Inflammatory macrophage (primary cell): Measurements from ENCODE around the gene XRCC1.
"Not testable (repeated sequence)": the region's sequence is repeated elsewhere in the genome, so short reads cannot be mapped to it uniquely, and the experiment has no call there.

Experiments
- DNase-seq, 2 donors: peaks; one replicate each; pipeline ENCODE4 v3.0.0-alpha.2; 2020 to 2022

XRCC1 gene

GRCh38 chr19:43574424-43575155 is 737 bp downstream of the XRCC1 start:
- DNase-seq = no peak

GRCh38 chr19:43572171-43572588 is 3.1 kb downstream of the XRCC1 start:
- peak; percentile 37 to 46 for DNase-seq

- DNase-seq = no peak
These were observed 5.0 kb downstream of the XRCC1 start for GRCh38 chr19:43570174-43570791.

DNA sequence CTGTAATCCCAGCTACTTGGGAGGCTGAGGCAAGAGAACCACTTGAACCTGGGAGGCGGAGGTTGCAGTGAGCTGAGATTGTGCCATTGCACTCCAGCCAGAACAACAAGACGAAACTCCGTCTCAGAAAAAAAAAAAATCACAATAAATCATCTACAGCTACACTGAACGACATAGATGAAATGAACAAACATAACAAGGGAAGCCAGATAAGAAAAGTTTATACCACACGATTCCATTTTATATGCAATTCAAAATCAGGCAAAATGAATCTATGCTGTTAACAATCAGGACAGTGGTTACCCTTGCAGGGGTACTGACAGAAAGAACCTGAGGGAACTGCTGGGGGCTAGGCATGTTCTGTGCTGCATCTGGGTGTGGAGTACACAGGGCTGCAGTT is 5.7 kb downstream of the XRCC1 start:
- no peak for DNase-seq

- no peak for DNase-seq
These were observed 10.5 kb downstream of the XRCC1 start for GRCh38 chr19:43564800-43565199.

DNA sequence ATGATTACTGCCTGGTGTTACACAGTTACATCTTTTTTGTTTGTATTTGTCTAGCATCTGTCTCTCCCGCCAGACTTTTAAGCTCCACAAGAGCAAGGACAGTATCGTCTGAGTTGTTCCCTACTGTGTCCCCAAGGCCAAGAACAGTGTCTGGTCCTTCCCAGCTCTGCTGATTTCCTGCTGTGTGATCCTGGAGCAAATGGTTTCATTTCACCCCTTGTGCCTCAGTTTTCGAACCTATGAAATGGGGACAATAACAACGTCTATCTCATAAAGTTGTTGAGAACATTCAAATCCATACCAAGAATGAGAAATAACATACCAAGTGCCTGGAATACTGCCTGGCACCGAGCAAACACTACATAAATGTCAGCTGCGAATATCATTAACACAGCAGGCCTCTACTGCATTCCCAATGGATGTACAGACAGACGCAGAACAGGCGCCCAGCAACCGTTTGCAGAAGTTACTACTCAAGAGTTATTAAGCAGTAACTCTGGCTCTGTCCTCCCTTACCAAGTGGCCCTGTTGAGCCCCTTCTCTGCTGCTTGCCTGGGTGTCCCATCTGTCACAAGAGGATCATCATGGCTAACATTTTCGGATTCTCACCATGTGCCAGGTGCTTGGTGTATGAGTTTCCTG is 11.4 kb downstream of the XRCC1 start:
- peak in 1 of 2 donors; percentile 20 for DNase-seq

DNA sequence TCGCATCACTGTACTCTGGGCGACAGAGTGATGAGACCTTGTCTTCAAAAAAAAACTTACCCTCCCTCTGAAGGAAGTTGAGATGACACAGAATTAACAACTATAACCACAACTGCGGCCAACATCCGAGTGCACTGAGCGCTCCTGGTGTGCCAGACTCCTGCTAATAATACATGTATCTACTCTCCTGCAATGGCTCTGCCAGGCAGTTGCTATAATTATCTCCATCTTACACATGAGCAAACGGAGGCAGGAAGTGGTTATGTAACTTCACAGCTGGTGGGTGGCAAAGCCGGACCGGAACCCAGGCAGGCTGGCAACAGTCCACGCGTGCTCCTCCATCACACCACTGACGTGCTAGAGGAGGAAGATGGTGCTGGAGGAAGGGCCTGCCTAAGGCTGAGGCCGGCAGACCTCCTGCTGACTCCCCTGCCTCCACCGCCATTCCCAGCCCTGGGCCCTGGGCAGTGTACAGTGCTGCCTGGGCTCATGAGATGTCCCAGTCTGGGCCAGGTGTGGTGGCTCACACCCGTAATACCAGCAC is 12.6 kb downstream of the XRCC1 start:
- DNase-seq = peak; percentile 94 to 95

GRCh38 chr19:43562226-43562697 is 13.1 kb downstream of the XRCC1 start:
- peak in 1 of 2 donors; percentile 41 for DNase-seq

DNA sequence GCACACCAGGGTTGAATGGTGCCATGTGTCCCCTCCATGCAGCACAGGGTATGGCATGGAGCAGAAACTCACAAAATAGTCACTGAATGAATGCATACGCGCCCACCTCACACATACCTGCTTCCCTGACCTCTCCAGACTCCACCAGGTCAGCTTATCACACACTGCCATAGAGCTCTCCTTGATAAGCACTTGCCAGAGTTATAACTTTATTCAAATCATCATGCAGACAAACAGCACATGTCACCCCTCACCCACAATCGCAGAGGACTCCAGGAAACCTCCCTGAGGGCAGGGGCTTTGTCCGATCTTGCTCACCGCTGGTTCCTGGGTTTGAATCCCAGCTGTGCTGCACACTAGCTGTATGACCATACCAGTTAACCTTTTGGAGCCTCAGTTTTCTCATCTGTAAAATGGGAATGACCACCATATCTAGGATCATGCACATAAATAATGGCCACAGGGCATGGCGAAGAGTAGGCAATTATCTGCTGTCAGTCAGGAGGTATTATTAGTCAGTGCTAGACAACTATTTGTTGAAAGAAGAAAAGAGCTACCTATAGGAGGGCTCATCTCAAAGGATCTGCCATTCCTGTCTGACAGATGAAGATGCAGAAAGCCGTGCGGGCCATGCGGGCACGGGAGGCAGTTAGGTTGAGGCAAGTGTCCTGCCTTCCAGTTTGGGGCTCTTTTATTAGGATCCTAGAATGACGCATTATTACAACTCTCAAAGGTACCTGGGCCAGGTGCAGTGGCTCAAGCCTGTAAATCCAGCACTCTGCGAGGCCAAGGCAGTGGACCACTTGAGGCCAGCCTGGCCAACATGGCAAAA is 14.0 kb downstream of the XRCC1 start:
- no peak for DNase-seq

DNA sequence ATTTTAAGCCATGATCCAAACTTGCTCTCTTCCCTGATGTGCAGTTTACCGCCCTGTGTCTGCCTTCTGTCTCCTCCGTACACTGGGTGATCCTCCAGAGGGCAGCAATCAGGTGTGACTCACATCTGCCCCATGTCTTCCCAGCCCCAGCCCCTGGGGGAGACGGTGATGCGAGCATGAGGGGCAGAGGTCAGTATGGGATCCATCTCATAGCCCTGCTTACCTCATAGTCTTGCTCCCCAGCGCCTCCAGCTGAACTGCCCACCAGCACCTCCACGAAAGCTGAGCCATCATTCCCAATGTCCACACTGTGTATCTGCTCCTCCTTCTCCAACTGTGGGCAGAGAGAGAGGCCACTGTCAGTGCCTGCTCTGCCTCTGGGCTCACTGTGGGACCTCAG is 14.6 kb downstream of the XRCC1 start:
- peak; percentile 28 to 54 for DNase-seq

DNA sequence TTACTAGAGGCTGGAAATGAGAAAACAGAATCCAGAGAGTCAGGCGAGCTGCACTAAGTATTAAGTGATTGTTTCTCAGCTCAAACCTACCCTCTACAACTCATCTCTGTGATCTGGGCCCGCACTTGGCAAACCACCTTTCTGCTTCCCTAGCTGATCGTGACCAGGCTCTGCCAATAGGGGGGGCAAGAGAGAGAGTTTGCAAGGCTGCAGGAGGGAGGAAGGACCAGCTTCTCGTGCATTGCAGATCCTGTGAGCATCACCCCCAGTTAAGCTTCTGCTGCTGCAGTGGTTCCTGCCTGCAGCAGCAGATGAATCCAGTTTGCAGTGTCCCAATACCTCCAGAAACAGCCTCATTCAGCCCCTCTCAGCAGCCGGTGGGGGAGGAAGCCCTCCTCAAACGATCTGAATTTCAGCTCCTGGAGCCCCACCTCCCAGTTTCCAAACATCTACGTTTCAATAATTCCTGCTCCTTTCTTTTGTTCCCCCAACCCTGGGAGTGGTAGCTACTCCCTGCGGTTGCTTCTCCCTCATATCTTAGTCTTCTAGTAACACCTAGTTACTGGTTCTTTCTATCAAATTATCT is 20.0 kb downstream of the XRCC1 start:
- peak; percentile 80 to 86 for DNase-seq

GRCh38 chr19:43554317-43554895 is 20.9 kb downstream of the XRCC1 start:
- no peak for DNase-seq

DNA sequence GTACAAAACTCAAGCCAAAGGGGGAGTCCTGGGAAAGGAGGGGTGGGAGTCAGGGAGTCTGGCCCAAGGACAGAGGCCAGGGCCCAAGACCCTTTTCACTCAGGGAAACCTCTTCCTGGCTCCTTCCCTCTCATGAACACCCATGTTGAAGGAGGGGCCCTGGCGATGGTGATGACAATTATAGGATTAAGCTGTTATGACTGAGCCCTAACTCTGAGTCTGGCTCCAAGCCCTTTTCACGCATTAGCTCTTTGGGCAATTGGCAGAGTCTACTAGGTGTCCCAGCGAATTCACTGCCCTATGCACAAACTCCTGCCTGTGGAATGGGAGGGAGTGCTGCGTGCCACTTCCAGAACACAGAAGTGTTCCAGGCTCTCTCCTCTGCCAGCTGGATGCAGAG is 21.7 kb downstream of the XRCC1 start:
- no peak for DNase-seq

GRCh38 chr19:43552616-43553015 is 22.7 kb downstream of the XRCC1 start:
- DNase-seq = no peak

- DNase-seq = no peak
These were observed 23.2 kb downstream of the XRCC1 start for GRCh38 chr19:43552198-43552450.

DNA sequence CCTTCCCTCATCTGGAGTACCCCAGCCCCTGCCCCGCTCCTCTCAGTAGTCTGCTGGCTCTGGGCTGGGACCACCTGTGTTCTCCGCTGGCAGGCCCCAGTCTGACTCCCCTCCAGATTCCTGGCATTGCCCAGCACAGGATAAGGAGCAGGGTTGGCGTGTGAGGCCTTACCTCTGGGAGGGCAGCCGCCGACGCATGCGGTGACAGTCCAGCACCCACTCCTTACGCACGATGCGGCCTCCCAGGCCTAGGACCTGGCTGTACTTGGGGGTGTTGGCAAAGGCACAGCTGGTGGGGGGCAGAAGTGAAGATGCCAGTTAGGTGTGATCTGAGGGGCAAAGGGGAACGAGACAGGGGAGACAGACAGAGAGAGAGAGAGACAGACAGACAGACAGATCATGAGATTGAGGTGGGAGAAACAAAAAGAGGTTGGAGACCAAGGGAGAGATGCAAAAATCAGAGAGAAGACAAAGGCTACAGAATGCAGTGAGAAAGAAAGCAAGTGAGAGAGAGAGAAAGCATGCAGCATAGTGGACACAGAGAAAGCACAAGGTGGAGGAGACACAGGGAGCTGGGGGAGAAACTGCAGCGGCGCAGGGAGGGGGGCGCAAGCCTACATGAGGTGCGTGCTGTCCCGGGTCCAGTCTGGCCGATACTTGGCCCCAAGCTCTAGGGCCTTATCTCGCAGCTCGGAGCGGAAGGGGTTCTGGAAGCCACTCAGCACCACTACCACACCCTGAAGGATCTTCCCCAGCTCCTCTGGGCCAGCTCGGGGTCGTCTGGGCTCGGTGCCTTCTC is 23.7 kb downstream of the XRCC1 start:
- no peak for DNase-seq

DNA sequence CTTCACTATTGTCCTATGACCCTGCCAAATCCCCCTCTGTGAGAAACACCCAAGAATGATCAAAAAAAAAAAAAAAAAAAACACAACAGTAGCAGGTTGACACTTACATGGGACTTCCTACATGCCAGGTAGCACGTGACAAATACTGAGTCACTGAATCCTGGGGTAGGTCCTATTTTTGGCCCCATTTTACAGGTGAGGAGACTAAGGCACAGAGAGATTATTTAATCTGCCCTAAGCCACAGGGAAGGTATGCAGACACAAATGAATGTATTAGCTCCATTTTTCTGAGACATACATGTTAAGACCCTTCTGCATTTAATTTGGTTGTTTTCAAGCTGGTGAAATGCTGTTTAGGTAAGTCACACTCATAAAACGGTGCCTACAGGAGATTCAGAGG is 26.6 kb downstream of the XRCC1 start:
- DNase-seq = no peak

- not testable (repeated sequence) for DNase-seq
These were observed 27.4 kb downstream of the XRCC1 start for GRCh38 chr19:43547926-43548325.

GRCh38 chr19:43546581-43546980 is 28.7 kb downstream of the XRCC1 start:
- no peak for DNase-seq

GRCh38 chr19:43545981-43546380 is 29.3 kb downstream of the XRCC1 start:
- DNase-seq = no peak

- DNase-seq = no peak
These were observed 30.1 kb downstream of the XRCC1 start for GRCh38 chr19:43545276-43545675.
